Activated T-helper 17 cell treated with anti-CD3 and anti-CD28 coated beads, Interleukin-2, amount 50 U/mL, for 72 hours (primary cell): ENCODE data around the gene USP34. TPM values are rescaled to one million over a fixed set of nuclear protein-coding genes. Genes with fewer than 3 reads are reported as not detected.
"Not testable (repeated sequence)": the region's sequence is repeated elsewhere in the genome, so short reads cannot be mapped to it uniquely, and the experiment has no call there.

Experiments used
- ATAC-seq: fragments of 150-1000 bp; cut with Tn5 transposase; replicated peaks from 2 replicates; pipeline ENCODE4 v1.10.0; 2021; ENCODE audit warnings: mild to moderate bottlenecking, moderate library complexity
- H3K27ac Mint-ChIP-seq: one replicate; pipeline ENCODE4 v1.8.0; 2022; ENCODE audit warnings: mixed read lengths
- H3K27me3 Mint-ChIP-seq: one replicate; pipeline ENCODE4 v1.8.0; 2022; ENCODE audit warnings: mixed read lengths
- H3K36me3 Mint-ChIP-seq: one replicate; pipeline ENCODE4 v1.8.0; 2022; ENCODE audit warnings: low read depth, mild to moderate bottlenecking, mixed read lengths
- H3K4me1 Mint-ChIP-seq: one replicate; pipeline ENCODE4 v1.8.0; 2022; ENCODE audit warnings: mixed read lengths
- H3K4me3 Mint-ChIP-seq: one replicate; pipeline ENCODE4 v1.8.0; 2022; ENCODE audit warnings: mild to moderate bottlenecking, mixed read lengths
- H3K9me3 Mint-ChIP-seq: one replicate; pipeline ENCODE4 v1.8.0; 2022; ENCODE audit warnings: mixed read lengths
- total RNA-seq, 2 donors: library from RNA; stranded (reverse); gene quantifications; one replicate each; pipeline ENCODE4 v1.2.3, GENCODE V29; 2022

The USP34 gene
- total RNA-seq, 2 donors from 2014 or later: 98.5 to 121 TPM

- H3K4me3 Mint-ChIP-seq: peak overlapping the region; percentile 96
- H3K27me3 Mint-ChIP-seq: no peaks in the 10 kb centered on the region
- peak overlapping the region; percentile 95 for H3K27ac Mint-ChIP-seq
- peak; percentile 13 for ATAC-seq
- peaks cover 13% of the 10 kb centered on the region for H3K4me1 Mint-ChIP-seq
- H3K9me3 Mint-ChIP-seq: no peaks in the 10 kb centered on the region
- peaks cover 49% of the 10 kb centered on the region for H3K36me3 Mint-ChIP-seq
Measured at GRCh38 chr2:61471905-61472805, 1.3 kb upstream of the USP34 start.

- ATAC-seq: peak; percentile 47
- Mint-ChIP-seq H3K4me1 (peaks cover 13% of the 10 kb centered on the region), H3K9me3 (no peaks in the 10 kb centered on the region), H3K27me3 (no peaks in the 10 kb centered on the region), H3K27ac (peak overlapping the region; percentile 96), H3K36me3 (peaks cover 47% of the 10 kb centered on the region), H3K4me3 (peak overlapping the region; percentile 96)
Measured at GRCh38 chr2:61470122-61470951, 550 bp downstream of the USP34 start.

GRCh38 chr2:61469424-61470121 is 1.3 kb downstream of the USP34 start:
- H3K4me3 Mint-ChIP-seq: peak overlapping the region; percentile 96
- no peaks in the 10 kb centered on the region for H3K9me3 Mint-ChIP-seq
- ATAC-seq: no peak
- no peaks in the 10 kb centered on the region for H3K27me3 Mint-ChIP-seq
- H3K27ac Mint-ChIP-seq: peak overlapping the region; percentile 96
- peaks cover 14% of the 10 kb centered on the region for H3K4me1 Mint-ChIP-seq
- H3K36me3 Mint-ChIP-seq: peaks cover 47% of the 10 kb centered on the region

- H3K27me3 Mint-ChIP-seq, H3K9me3 Mint-ChIP-seq, H3K27ac Mint-ChIP-seq, ATAC-seq: not testable (repeated sequence)
- peaks cover 18% of the 10 kb centered on the region for H3K4me1 Mint-ChIP-seq
- peaks cover 47% of the 10 kb centered on the region for H3K36me3 Mint-ChIP-seq
- peak overlapping the region; percentile 96 for H3K4me3 Mint-ChIP-seq
Measured at GRCh38 chr2:61468231-61468630, 2.7 kb downstream of the USP34 start.

- H3K27me3 Mint-ChIP-seq: no peaks in the 10 kb centered on the region
- peaks cover 13% of the 10 kb centered on the region for H3K4me1 Mint-ChIP-seq
- no peak for ATAC-seq
- H3K9me3 Mint-ChIP-seq: no peaks in the 10 kb centered on the region
- no peak overlapping the region for H3K27ac Mint-ChIP-seq
- no peak overlapping the region for H3K4me3 Mint-ChIP-seq
- H3K36me3 Mint-ChIP-seq: peaks cover 40% of the 10 kb centered on the region
Measured at GRCh38 chr2:61465045-61465444, 5.8 kb downstream of the USP34 start.

GRCh38 chr2:61463769-61464475 is 7.0 kb downstream of the USP34 start:
- Mint-ChIP-seq H3K9me3 (no peaks in the 10 kb centered on the region), H3K27ac (no peak overlapping the region), H3K4me1 (peaks cover 13% of the 10 kb centered on the region)

GRCh38 chr2:61461404-61461803 is 9.5 kb downstream of the USP34 start:
- Mint-ChIP-seq H3K27ac (no peak overlapping the region), H3K36me3 (peaks cover 24% of the 10 kb centered on the region), H3K27me3 (no peaks in the 10 kb centered on the region), H3K4me3 (no peak overlapping the region), H3K9me3 (no peaks in the 10 kb centered on the region), H3K4me1 (peaks cover 23% of the 10 kb centered on the region)
- no peak for ATAC-seq

More at GRCh38 chr2:61463769-61464475, 7.0 kb downstream of the USP34 start:
- Mint-ChIP-seq H3K27me3 (no peaks in the 10 kb centered on the region), H3K4me3 (no peak overlapping the region), H3K36me3 (peaks cover 30% of the 10 kb centered on the region)
- no peak for ATAC-seq

- peaks cover 23% of the 10 kb centered on the region for H3K4me1 Mint-ChIP-seq
- no peak for ATAC-seq
- H3K9me3 Mint-ChIP-seq: no peaks in the 10 kb centered on the region
- H3K36me3 Mint-ChIP-seq: peaks cover 30% of the 10 kb centered on the region
- no peak overlapping the region for H3K4me3 Mint-ChIP-seq
- H3K27ac Mint-ChIP-seq: no peak overlapping the region
- no peaks in the 10 kb centered on the region for H3K27me3 Mint-ChIP-seq
Measured at GRCh38 chr2:61460163-61460562, 10.7 kb downstream of the USP34 start.

GRCh38 chr2:61456746-61457420 is 14.0 kb downstream of the USP34 start:
- Mint-ChIP-seq H3K27me3 (no peaks in the 10 kb centered on the region), H3K9me3 (no peaks in the 10 kb centered on the region), H3K4me1 (peaks cover 18% of the 10 kb centered on the region), H3K36me3 (peaks cover 37% of the 10 kb centered on the region), H3K27ac (no peak overlapping the region), H3K4me3 (no peak overlapping the region)
- ATAC-seq: no peak

GRCh38 chr2:61456070-61456745 is 14.7 kb downstream of the USP34 start:
- H3K27ac Mint-ChIP-seq: no peak overlapping the region
- peaks cover 41% of the 10 kb centered on the region for H3K36me3 Mint-ChIP-seq
- H3K4me1 Mint-ChIP-seq: peaks cover 18% of the 10 kb centered on the region
- no peak overlapping the region for H3K4me3 Mint-ChIP-seq
- no peaks in the 10 kb centered on the region for H3K9me3 Mint-ChIP-seq
- ATAC-seq: no peak
- no peaks in the 10 kb centered on the region for H3K27me3 Mint-ChIP-seq

- H3K27ac Mint-ChIP-seq, H3K27me3 Mint-ChIP-seq, H3K9me3 Mint-ChIP-seq, ATAC-seq, H3K4me3 Mint-ChIP-seq: not testable (repeated sequence)
- Mint-ChIP-seq H3K4me1 (peaks cover 13% of the 10 kb centered on the region), H3K36me3 (peaks cover 43% of the 10 kb centered on the region)
Measured at GRCh38 chr2:61454972-61455371, 15.9 kb downstream of the USP34 start.

- Mint-ChIP-seq H3K9me3 (no peaks in the 10 kb centered on the region), H3K27ac (peak overlapping the region; percentile 69), H3K36me3 (peaks cover 46% of the 10 kb centered on the region), H3K4me3 (no peak overlapping the region), H3K27me3 (no peaks in the 10 kb centered on the region), H3K4me1 (peaks cover 16% of the 10 kb centered on the region)
- peak; percentile 53 for ATAC-seq
Measured at GRCh38 chr2:61454383-61454782, 16.5 kb downstream of the USP34 start.

- Mint-ChIP-seq H3K4me3 (no peak overlapping the region), H3K9me3 (no peaks in the 10 kb centered on the region), H3K27me3 (no peaks in the 10 kb centered on the region), H3K4me1 (peaks cover 5% of the 10 kb centered on the region), H3K27ac (no peak overlapping the region), H3K36me3 (peaks cover 43% of the 10 kb centered on the region)
- ATAC-seq: no peak
Measured at GRCh38 chr2:61452392-61452791, 18.5 kb downstream of the USP34 start.
